Activated CD8-positive, alpha-beta memory T cell treated with anti-CD3 and anti-CD28 coated beads for 1 hour (primary cell): Measurements from ENCODE around the gene PEPD.

Experiments
- DNase-seq, 2 donors: peaks; one replicate each; pipeline ENCODE4 v3.0.0-alpha.2; 2020; ENCODE audit warnings: low read depth in 1 of 2; ENCODE audit errors: extremely low read depth in 1 of 2

The PEPD gene

GRCh38 chr19:33340991-33341390 is 180.6 kb downstream of the PEPD start:
- DNase-seq = no peak

DNA sequence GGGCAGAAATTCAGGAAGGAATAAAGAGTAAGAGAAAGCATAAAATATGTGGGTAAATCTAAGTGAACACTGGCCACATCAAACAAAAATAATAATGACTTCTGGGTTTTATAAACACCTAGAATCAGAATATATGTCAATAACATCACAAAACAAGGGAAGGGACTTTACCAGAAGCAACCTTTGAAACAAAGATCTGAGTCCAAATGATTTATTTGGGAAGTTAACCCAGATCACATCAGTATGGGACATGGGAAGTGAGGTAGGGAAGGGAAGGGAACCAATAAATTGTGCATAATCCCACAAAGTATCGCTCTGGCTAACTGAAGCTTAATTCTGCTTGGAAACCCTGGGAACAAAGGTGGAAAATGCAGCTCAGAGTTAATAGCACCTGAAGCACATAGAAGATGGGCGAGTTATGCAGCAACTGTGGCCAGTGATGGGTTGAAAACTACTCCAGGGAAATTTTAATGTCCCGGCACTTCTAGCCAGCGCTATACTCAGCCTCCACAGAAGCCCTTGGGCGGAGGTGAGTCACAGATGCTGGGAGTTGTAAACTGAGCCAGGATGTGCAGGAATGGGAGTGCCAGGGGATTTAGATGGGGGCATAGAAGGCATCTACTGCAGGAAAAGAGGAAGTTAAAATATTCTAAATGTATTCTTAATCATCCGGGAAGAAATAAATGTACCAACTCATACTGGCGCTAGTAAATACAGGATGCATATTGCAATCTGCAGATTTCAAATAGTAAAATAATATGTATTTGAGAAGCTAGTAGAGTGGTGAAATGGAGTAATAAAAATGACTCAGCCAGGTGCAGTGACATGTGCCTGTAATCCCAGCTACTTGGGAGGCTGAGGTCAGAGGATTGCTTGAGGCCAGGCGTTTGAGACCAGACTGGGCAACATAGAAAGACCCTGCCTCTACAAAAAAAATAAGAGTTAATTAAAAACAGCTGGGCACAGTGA is 182.3 kb downstream of the PEPD start:
- DNase-seq = no peak
